Naive thymus-derived CD4-positive, alpha-beta T cell (primary cell): ENCODE measurements around the gene FAM136A. TPM values are rescaled to one million over a fixed set of nuclear protein-coding genes. Genes with fewer than 3 reads are reported as not detected.
A peak's percentile ranks its signal among the peaks of the same experiment; 100 is the strongest.
"Not testable (repeated sequence)": the region's sequence is repeated elsewhere in the genome, so short reads cannot be mapped to it uniquely, and the experiment has no call there.

ENCODE experiments used
- ATAC-seq: fragments of 150-1000 bp; cut with Tn5 transposase; 2 replicates; pipeline ENCODE4 v1.10.0; 2021; ENCODE audit warnings: mild to moderate bottlenecking, moderate library complexity
- CTCF ChIA-PET: fragments of 350-600 bp; sonication (Branson Sonifier 250); formaldehyde crosslinking; loops from one replicate; lab custom pipeline; 2021; ENCODE audit warnings: antibody characterized with exemption; lab: Charles Lee
- POLR2A ChIA-PET: fragments of 350-600 bp; sonication (Branson Sonifier 250); formaldehyde crosslinking; loops from one replicate; lab custom pipeline; 2021; ENCODE audit warnings: antibody characterized with exemption, inconsistent platforms; lab: Charles Lee
- DNase-seq, 9 donors: peaks; one replicate each; pipeline versions ENCODE4 v3.0.0 to v3.0.0-alpha.2; 2020 to 2022; ENCODE audit warnings: mixed read lengths in 1 of 9
- H3K27ac ChIP-seq: one replicate; pipeline ENCODE4 v1.7.0; 2013; ENCODE audit warnings: mild to moderate bottlenecking, low read depth, low read length, moderate library complexity
- H3K27me3 ChIP-seq, 2 donors: one replicate each; pipeline ENCODE4 v1.7.0; 2013; ENCODE audit warnings: low read length in 2 of 2, mild to moderate bottlenecking in 2 of 2, moderate library complexity in 2 of 2; ENCODE audit not compliant: control insufficient read depth in 2 of 2, insufficient read depth in 2 of 2
- H3K36me3 ChIP-seq, 3 experiments: 1 replicate in 2 of 3; 2 replicates in 1 of 3; pipeline ENCODE4 v1.7.0; 2013; ENCODE audit warnings: low read length in 3 of 3, mild to moderate bottlenecking in 3 of 3, moderate library complexity in 1 of 3; ENCODE audit not compliant: insufficient read depth in 3 of 3, control insufficient read depth in 2 of 3
- H3K4me1 ChIP-seq, 2 donors: one replicate each; pipeline ENCODE4 v1.7.0; 2013; ENCODE audit warnings: low read length in 2 of 2, mild to moderate bottlenecking in 2 of 2, moderate library complexity in 1 of 2; ENCODE audit not compliant: control insufficient read depth in 2 of 2, insufficient read depth in 2 of 2
- H3K4me3 ChIP-seq: 2 replicates; pipeline ENCODE4 v1.7.0; 2013; ENCODE audit warnings: mild to moderate bottlenecking, low read length
- H3K9me3 ChIP-seq, 3 experiments: 1 replicate in 2 of 3; 2 replicates in 1 of 3; pipeline ENCODE4 v1.7.0; 2013; ENCODE audit warnings: low read length in 3 of 3; ENCODE audit not compliant: control insufficient read depth in 2 of 3
- H3K27ac Mint-ChIP-seq, 9 donors: one replicate each; pipeline ENCODE4 v1.8.0; 2020 to 2022; ENCODE audit warnings: mixed read lengths in 9 of 9, mild to moderate bottlenecking in 8 of 9, moderate library complexity in 5 of 9, inconsistent platforms in 2 of 9
- H3K27me3 Mint-ChIP-seq, 5 donors: one replicate each; pipeline ENCODE4 v1.8.0; 2021 to 2022; ENCODE audit warnings: mixed read lengths in 5 of 5, mild to moderate bottlenecking in 1 of 5
- H3K36me3 Mint-ChIP-seq, 5 donors: one replicate each; pipeline ENCODE4 v1.8.0; 2020 to 2022; ENCODE audit warnings: mixed read lengths in 5 of 5, mild to moderate bottlenecking in 3 of 5, inconsistent platforms in 1 of 5
- H3K4me1 Mint-ChIP-seq, 7 donors: one replicate each; pipeline ENCODE4 v1.8.0; 2020 to 2022; ENCODE audit warnings: mixed read lengths in 7 of 7, mild to moderate bottlenecking in 3 of 7, inconsistent platforms in 1 of 7
- H3K4me3 Mint-ChIP-seq, 10 donors: one replicate each; pipeline ENCODE4 v1.8.0; 2020 to 2022; ENCODE audit warnings: mild to moderate bottlenecking in 10 of 10, mixed read lengths in 10 of 10, moderate library complexity in 6 of 10, inconsistent platforms in 2 of 10
- H3K9me3 Mint-ChIP-seq, 11 donors: one replicate each; pipeline ENCODE4 v1.8.0; 2020 to 2022; ENCODE audit warnings: mixed read lengths in 11 of 11, mild to moderate bottlenecking in 4 of 11, inconsistent platforms in 1 of 11, moderate library complexity in 1 of 11
- intact Hi-C, 2 donors: fragments of 100-400 bp; cut with micrococcal nuclease; formaldehyde crosslinking; loops; one replicate each; pipeline ENCODE4 v1.15.1; 2023
- polyA plus RNA-seq, 2 donors: library from polyadenylated mRNA; unstranded; fragments of 300-500 nt; fragmentation: Illumina TruSeq; gene quantifications; one replicate each; pipeline ENCODE4 v1.2.3, GENCODE V29; 2021
- total RNA-seq, 6 experiments: library from RNA in 5 of 6; stranded (reverse) in 5 of 6; gene quantifications; 1 replicate in 5 of 6; 2 replicates in 1 of 6; pipeline ENCODE4 v1.2.3 and lab custom pipeline; 2021 to 2026

FAM136A gene
- total and polyA plus RNA-seq, 7 experiments from 2014 or later = 16.2 to 40.9 (median 30.6) TPM

GRCh38 chr2:70283500-70284191 lies 18.2 kb downstream of the FAM136A start:
- peak overlapping the region in 4 of 10 donors; percentile 6 to 53 (median 42) for H3K4me3 Mint-ChIP-seq
- peaks cover 18 to 62% (median 54%) of the 10 kb centered on the region in 7 donors for H3K4me1 Mint-ChIP-seq
- no peaks in the 10 kb centered on the region for H3K27me3 ChIP-seq
- peaks cover 0 to 59% (median 37%) of the 10 kb centered on the region in 5 donors for H3K36me3 Mint-ChIP-seq
- no peaks in the 10 kb centered on the region for H3K9me3 ChIP-seq
- peaks cover 23 to 89% (median 55%) of the 10 kb centered on the region in 3 experiments for H3K36me3 ChIP-seq
- peak overlapping the region; percentile 7 for H3K27ac ChIP-seq
- H3K27me3 Mint-ChIP-seq = no peaks in the 10 kb centered on the region
- DNase-seq (no peak), ATAC-seq (no peak)
- CTCF ChIA-PET = no interaction called here
- intact Hi-C loops = no loop called here
- peak overlapping the region in 8 of 9 donors; percentile 6 to 71 (median 48) for H3K27ac Mint-ChIP-seq
- POLR2A ChIA-PET = interaction anchor here (0.6 to 2.9 kb wide), 4 partner anchors 10 to 390 kb away, joined by 3 to 13 read pairs (median 3); partner anchors contain the start of genes SNRNP27 and SNRPG
- H3K4me1 ChIP-seq = no peaks in the 10 kb centered on the region
- no peak overlapping the region for H3K4me3 ChIP-seq
- no peaks in the 10 kb centered on the region for H3K9me3 Mint-ChIP-seq

- H3K27ac Mint-ChIP-seq = peak overlapping the region in 6 of 9 donors; percentile 40 to 79 (median 54)
- no peak for ATAC-seq
- peaks cover 16 to 56% (median 47%) of the 10 kb centered on the region in 7 donors for H3K4me1 Mint-ChIP-seq
- H3K36me3 Mint-ChIP-seq = peaks cover 5 to 54% (median 33%) of the 10 kb centered on the region in 5 donors
- intact Hi-C loops = no loop called here
- no peaks in the 10 kb centered on the region for H3K9me3 Mint-ChIP-seq
- H3K27ac ChIP-seq = no peak overlapping the region
- H3K4me3 Mint-ChIP-seq = no peak overlapping the region
- H3K9me3 ChIP-seq = no peaks in the 10 kb centered on the region
- no peaks in the 10 kb centered on the region for H3K27me3 ChIP-seq
- H3K4me1 ChIP-seq = no peaks in the 10 kb centered on the region
- ChIA-PET CTCF (no interaction called here), POLR2A (interaction anchor here (0.6 kb wide), 1 partner anchor 90 kb away, joined by 3 read pairs; no protein-coding TSS in a partner anchor)
- H3K27me3 Mint-ChIP-seq = no peaks in the 10 kb centered on the region
- no peak for DNase-seq
- H3K36me3 ChIP-seq = peaks cover 18 to 90% (median 44%) of the 10 kb centered on the region in 3 experiments
- no peak overlapping the region for H3K4me3 ChIP-seq
Observed at GRCh38 chr2:70282439-70282838, 19.4 kb downstream of the FAM136A start.

- no peaks in the 10 kb centered on the region for H3K9me3 ChIP-seq
- intact Hi-C loops = no loop called here
- no peak overlapping the region for H3K27ac ChIP-seq
- H3K4me3 ChIP-seq = no peak overlapping the region
- Mint-ChIP-seq H3K4me3 (no peak overlapping the region), H3K27me3 (no peaks in the 10 kb centered on the region), H3K4me1 (peaks cover 13 to 35% (median 29%) of the 10 kb centered on the region in 7 donors), H3K36me3 (peaks cover 6 to 48% (median 28%) of the 10 kb centered on the region in 5 donors), H3K9me3 (no peaks in the 10 kb centered on the region), H3K27ac (peak overlapping the region in 3 of 9 donors; percentile 36 to 71 (median 41))
- DNase-seq (no peak), ATAC-seq (no peak)
- POLR2A ChIA-PET = no interaction called here
- no peaks in the 10 kb centered on the region for H3K27me3 ChIP-seq
- peaks cover 11 to 84% (median 37%) of the 10 kb centered on the region in 3 experiments for H3K36me3 ChIP-seq
- H3K4me1 ChIP-seq = no peaks in the 10 kb centered on the region
- CTCF ChIA-PET = no interaction called here
Observed at GRCh38 chr2:70280242-70280798, 21.5 kb downstream of the FAM136A start.

GRCh38 chr2:70270323-70270722 lies 31.5 kb downstream of the FAM136A start:
- Mint-ChIP-seq H3K36me3 (peaks cover 9 to 39% (median 26%) of the 10 kb centered on the region in 5 donors), H3K9me3 (peaks cover 0 to 5% (median 0%) of the 10 kb centered on the region in 11 donors), H3K4me3 (no peak overlapping the region), H3K27ac (peak overlapping the region in 2 of 9 donors; percentile 16 to 43), H3K4me1 (peaks cover 7 to 24% (median 18%) of the 10 kb centered on the region in 7 donors), H3K27me3 (no peaks in the 10 kb centered on the region)
- no peak overlapping the region for H3K4me3 ChIP-seq
- H3K9me3 ChIP-seq = no peaks in the 10 kb centered on the region
- ChIA-PET POLR2A (interaction anchor here (0.6 kb wide), 2 partner anchors 14 to 394 kb away, joined by 4 to 5 read pairs; no protein-coding TSS in a partner anchor), CTCF (interaction anchor here (1.0 kb wide), 1 partner anchor 11 kb away, joined by 3 read pairs; no protein-coding TSS in a partner anchor)
- DNase-seq (no peak), ATAC-seq (no peak)
- H3K27ac ChIP-seq = no peak overlapping the region
- intact Hi-C loops = loop anchor here in 1 of 2 donors (2.0 kb wide), 1 partner anchor 16 kb away; no protein-coding TSS in a partner anchor
- H3K27me3 ChIP-seq = no peaks in the 10 kb centered on the region
- H3K4me1 ChIP-seq = no peaks in the 10 kb centered on the region
- peaks cover 0 to 34% (median 12%) of the 10 kb centered on the region in 3 experiments for H3K36me3 ChIP-seq

- H3K4me3 Mint-ChIP-seq, H3K27me3 ChIP-seq, ATAC-seq, H3K27me3 Mint-ChIP-seq, H3K9me3 ChIP-seq, H3K27ac ChIP-seq, H3K4me1 ChIP-seq, H3K4me3 ChIP-seq, H3K9me3 Mint-ChIP-seq, DNase-seq: not testable (repeated sequence)
- intact Hi-C loops = loop anchor here in 1 of 2 donors (2.0 kb wide), 1 partner anchor 17 kb away; no protein-coding TSS in a partner anchor
- Mint-ChIP-seq H3K4me1 (peaks cover 8 to 24% (median 21%) of the 10 kb centered on the region in 7 donors), H3K36me3 (peaks cover 10 to 34% (median 24%) of the 10 kb centered on the region in 5 donors), H3K27ac (peak overlapping the region in 1 of 9 donors; percentile 55)
- CTCF ChIA-PET = interaction anchor here (1.0 kb wide), 1 partner anchor 10 kb away, joined by 3 read pairs; no protein-coding TSS in a partner anchor
- POLR2A ChIA-PET = interaction anchor here (0.6 kb wide), 1 partner anchor 15 kb away, joined by 4 read pairs; no protein-coding TSS in a partner anchor
- H3K36me3 ChIP-seq = peaks cover 0 to 29% (median 6%) of the 10 kb centered on the region in 3 experiments
Observed at GRCh38 chr2:70269422-70270302, 32.2 kb downstream of the FAM136A start.

- H3K4me3 Mint-ChIP-seq, H3K27ac Mint-ChIP-seq, H3K9me3 Mint-ChIP-seq, H3K4me3 ChIP-seq, H3K4me1 ChIP-seq, intact Hi-C loops, H3K27me3 ChIP-seq, H3K9me3 ChIP-seq, ATAC-seq, POLR2A ChIA-PET, CTCF ChIA-PET, H3K27me3 Mint-ChIP-seq, DNase-seq, H3K27ac ChIP-seq: not testable (repeated sequence)
- H3K4me1 Mint-ChIP-seq = peaks cover 9 to 30% (median 19%) of the 10 kb centered on the region in 7 donors
- peaks cover 10 to 34% (median 25%) of the 10 kb centered on the region in 5 donors for H3K36me3 Mint-ChIP-seq
- H3K36me3 ChIP-seq = peaks cover 0 to 37% (median 6%) of the 10 kb centered on the region in 3 experiments
Observed at GRCh38 chr2:70266925-70267324, 34.9 kb downstream of the FAM136A start.
